ENCODE data around the gene PPIF. TPM values are rescaled to one million over a fixed set of nuclear protein-coding genes. Genes with fewer than 3 reads are reported as not detected.

The PPIF gene
- total RNA-seq, 4 donors from 2014 or later = 40.2 to 141 (median 56.6) TPM

DNA sequence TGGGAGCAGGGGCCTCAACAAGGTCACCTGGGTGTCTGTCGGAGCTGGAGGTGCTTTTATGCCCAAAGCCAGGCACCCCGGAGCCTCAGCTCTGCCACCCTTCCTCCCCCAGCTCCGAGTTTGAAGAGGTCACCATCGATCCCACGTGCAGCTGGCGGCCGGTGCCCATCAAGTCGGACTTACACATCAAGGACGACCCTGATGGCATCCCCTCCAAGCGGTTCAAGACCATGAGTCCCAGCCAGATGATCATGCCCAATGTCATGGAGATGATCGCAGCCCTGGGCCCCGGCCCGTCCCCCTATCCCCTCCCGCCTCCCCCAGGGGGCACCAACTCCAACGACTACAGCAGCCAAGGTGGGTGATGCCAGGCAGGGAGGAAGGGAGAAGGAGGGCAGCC is 41.3 kb upstream of the PPIF start:
- DNase-seq = no peak
- no peak overlapping the region for H3K4me3 ChIP-seq
- H3K4me1 ChIP-seq = no peaks in the 10 kb centered on the region
- intact Hi-C loops (cut with DNase I) = no loop called here
- H3K9me3 ChIP-seq = no peaks in the 10 kb centered on the region
- WGBS, 2 donors = 91 to 100% methylated on average over 2 to 6 of the region's 15 CpGs
- peaks cover 55 to 100% (median 82%) of the 10 kb centered on the region in 3 donors for H3K36me3 ChIP-seq
- H3K27ac ChIP-seq = no peak overlapping the region
- H3K27me3 ChIP-seq = no peaks in the 10 kb centered on the region
- no peak for TF ChIP-seq POLR2A (IDR thresholded peaks at IDR 0.05)

DNA sequence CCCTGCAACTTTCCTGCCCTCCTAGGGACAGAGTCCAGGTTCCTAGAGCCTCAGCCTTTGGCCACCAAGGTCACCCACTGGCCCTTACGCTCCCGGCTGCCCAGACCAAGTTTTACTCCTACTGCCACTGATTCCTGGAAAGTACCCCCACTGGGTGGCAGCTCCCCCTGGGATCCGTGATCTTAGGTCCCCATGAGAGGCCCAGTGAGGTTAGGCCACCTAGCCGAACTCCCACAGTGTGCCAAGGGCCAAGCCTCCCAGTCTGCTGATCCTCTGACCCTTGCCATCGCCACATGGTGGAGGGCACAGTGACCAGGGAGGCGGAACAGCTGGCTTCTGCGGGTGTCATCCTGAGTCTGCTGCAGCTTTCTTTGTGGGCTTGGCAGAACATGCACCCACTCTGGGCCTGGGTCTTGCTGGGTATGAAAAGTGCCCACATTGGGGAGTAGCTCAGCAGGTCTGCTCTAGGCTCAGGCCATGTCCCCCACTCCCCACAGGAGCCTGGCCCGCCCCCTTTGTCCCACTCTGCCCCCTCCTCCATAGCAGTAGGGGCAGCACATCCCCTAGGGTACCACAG is 40.5 kb upstream of the PPIF start:
- Histone ChIP-seq H3K36me3 (peaks cover 48 to 100% (median 74%) of the 10 kb centered on the region in 3 donors), H3K4me3 (no peak overlapping the region), H3K9me3 (no peaks in the 10 kb centered on the region), H3K4me1 (no peaks in the 10 kb centered on the region), H3K27ac (no peak overlapping the region), H3K27me3 (no peaks in the 10 kb centered on the region)
- TF ChIP-seq, protein P1, sequence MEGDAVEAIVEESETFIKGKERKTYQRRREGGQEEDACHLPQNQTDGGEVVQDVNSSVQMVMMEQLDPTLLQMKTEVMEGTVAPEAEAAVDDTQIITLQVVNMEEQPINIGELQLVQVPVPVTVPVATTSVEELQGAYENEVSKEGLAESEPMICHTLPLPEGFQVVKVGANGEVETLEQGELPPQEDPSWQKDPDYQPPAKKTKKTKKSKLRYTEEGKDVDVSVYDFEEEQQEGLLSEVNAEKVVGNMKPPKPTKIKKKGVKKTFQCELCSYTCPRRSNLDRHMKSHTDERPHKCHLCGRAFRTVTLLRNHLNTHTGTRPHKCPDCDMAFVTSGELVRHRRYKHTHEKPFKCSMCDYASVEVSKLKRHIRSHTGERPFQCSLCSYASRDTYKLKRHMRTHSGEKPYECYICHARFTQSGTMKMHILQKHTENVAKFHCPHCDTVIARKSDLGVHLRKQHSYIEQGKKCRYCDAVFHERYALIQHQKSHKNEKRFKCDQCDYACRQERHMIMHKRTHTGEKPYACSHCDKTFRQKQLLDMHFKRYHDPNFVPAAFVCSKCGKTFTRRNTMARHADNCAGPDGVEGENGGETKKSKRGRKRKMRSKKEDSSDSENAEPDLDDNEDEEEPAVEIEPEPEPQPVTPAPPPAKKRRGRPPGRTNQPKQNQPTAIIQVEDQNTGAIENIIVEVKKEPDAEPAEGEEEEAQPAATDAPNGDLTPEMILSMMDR (IDR thresholded peaks at IDR 0.05) = no peak
- no peak for TF ChIP-seq POLR2A (IDR thresholded peaks at IDR 0.05)
- 100% methylated on average over 5 of the region's 8 CpGs; no CpG with 5 or more reads in 1 of the 2 donors for WGBS, 2 donors
- intact Hi-C loops (cut with DNase I) = no loop called here
- DNase-seq = no peak

DNA sequence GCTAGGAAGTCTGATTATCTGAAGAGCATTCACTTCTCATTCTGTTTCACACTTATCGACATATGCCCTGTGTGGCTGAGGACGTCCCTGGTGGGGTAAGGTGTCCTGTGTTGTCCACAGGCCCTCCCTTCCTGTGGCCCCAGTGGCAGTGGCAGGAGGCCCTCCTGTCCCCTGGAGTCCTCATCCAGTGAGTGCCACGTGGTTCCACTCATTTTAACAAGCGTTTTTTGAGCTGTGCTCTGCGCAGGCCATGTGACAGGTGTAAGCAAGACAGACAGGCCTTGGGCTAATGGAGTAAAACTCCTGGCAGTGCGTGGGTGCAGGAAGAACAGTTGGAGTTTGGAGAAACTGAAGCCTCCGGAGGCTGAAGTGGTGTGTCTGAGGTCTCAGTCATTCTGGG is 39.3 kb upstream of the PPIF start:
- TF ChIP-seq, protein P1 (IDR thresholded peaks at IDR 0.05) = no peak
- TF ChIP-seq POLR2A (IDR thresholded peaks at IDR 0.05) = no peak
- H3K27ac ChIP-seq = no peak overlapping the region
- DNase-seq = no peak
- WGBS, 2 donors = 70 to 71% methylated on average over 5 to 6 of the region's 7 CpGs
- no peak overlapping the region for H3K4me3 ChIP-seq
- peaks cover 50 to 100% (median 80%) of the 10 kb centered on the region in 3 donors for H3K36me3 ChIP-seq
- intact Hi-C loops (cut with DNase I) = no loop called here
- H3K27me3 ChIP-seq = no peaks in the 10 kb centered on the region
- H3K4me1 ChIP-seq = no peaks in the 10 kb centered on the region
- no peaks in the 10 kb centered on the region for H3K9me3 ChIP-seq

DNA sequence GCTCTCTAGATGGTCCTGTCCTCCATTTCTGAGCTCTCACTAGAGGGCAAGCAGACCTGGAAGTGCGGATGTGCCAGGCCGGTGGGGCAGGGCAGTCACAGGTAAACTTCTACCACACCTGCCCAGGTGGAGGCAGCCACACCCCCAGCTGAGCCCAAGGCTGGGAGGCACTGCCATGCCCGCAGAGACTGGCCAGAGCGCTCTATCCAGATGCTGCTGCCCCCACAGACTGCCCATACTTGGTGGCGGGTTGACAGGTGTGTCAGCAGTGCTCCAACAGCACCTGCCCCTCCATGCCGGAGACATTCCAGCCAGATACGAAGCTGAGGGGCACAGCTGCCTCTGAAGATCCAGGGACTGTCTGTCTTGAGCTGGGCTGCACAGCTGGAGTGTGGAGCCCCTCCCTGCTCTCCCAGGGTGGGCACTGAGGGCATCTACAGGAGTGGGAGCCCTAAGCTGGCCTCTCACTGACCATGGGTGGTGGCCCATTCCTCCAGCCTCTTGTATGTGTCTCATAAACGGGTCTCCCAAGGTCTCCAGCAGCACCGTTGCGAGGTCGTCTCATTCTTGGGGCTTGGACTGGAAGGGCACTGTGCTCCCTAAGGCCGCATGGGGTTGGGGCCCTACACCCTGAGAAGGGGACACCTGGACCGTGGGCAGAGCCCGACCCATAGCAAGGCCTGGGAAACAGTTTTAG is 38.2 kb upstream of the PPIF start:
- H3K9me3 ChIP-seq = no peaks in the 10 kb centered on the region
- H3K27me3 ChIP-seq = no peaks in the 10 kb centered on the region
- no peak overlapping the region for H3K27ac ChIP-seq
- WGBS, 2 donors = 57 to 75% methylated on average over 8 to 9 of the region's 14 CpGs
- H3K36me3 ChIP-seq = peaks cover 43 to 100% (median 74%) of the 10 kb centered on the region in 3 donors
- no peak overlapping the region for H3K4me3 ChIP-seq
- TF ChIP-seq, protein P1 (IDR thresholded peaks at IDR 0.05) = no peak
- no peak for TF ChIP-seq POLR2A (IDR thresholded peaks at IDR 0.05)
- intact Hi-C loops (cut with DNase I) = no loop called here
- H3K4me1 ChIP-seq = no peaks in the 10 kb centered on the region
- DNase-seq = no peak

DNA sequence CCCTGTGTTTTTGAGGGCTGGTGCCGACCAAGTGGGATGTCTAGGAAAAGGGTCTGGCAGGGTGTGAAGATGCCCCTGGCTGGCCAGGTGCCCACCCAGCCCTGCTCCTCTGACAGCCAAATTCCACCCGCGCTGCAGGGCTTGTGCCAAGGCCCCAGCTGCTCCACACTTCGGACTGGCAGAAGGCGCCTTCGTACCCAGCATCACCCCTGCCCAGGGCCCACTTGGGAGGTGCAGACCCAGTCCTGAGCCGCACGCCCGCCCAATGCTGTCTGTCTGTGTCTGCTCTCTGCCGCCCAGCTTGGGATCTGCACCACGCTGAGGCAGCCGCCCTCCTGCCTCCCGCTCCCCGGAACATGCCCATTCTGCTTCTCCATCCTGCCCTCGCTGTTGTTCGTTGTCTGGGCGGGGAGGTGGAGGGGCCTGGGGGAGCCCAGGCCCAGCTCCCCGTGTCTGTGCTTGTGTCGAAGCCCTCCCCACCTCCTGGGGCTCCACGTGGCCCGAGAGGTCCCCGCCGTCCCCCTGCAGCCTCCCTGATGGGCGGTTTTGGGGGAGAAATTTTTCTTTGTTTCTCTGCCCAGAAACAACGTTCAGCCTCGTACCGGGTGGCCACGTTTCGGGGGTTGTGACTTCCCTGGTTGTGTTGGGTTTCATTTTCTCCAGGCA is 36.9 kb upstream of the PPIF start:
- Histone ChIP-seq H3K36me3 (peaks cover 32 to 100% (median 62%) of the 10 kb centered on the region in 3 donors), H3K27me3 (no peaks in the 10 kb centered on the region), H3K4me1 (no peaks in the 10 kb centered on the region), H3K27ac (peak overlapping the region in 1 of 4 donors; percentile 3), H3K9me3 (no peaks in the 10 kb centered on the region), H3K4me3 (no peak overlapping the region)
- 88% methylated on average over 19 of the region's 29 CpGs; no CpG with 5 or more reads in 1 of the 2 donors for WGBS, 2 donors
- TF ChIP-seq POLR2A (IDR thresholded peaks at IDR 0.05) = no peak
- TF ChIP-seq, protein P1 (IDR thresholded peaks at IDR 0.05) = no peak
- DNase-seq = no peak
- intact Hi-C loops (cut with DNase I) = no loop called here

Data from esophagus squamous epithelium (tissue), 5 donors.